ENCODE data around the gene RXFP1.
"Not testable (repeated sequence)": the region's sequence is repeated elsewhere in the genome, so short reads cannot be mapped to it uniquely, and the experiment has no call there.

The RXFP1 gene

GRCh38 chr4:158621729-158622128, 100.0 kb downstream of the RXFP1 start:
- DNase-seq, result no peak

DNA sequence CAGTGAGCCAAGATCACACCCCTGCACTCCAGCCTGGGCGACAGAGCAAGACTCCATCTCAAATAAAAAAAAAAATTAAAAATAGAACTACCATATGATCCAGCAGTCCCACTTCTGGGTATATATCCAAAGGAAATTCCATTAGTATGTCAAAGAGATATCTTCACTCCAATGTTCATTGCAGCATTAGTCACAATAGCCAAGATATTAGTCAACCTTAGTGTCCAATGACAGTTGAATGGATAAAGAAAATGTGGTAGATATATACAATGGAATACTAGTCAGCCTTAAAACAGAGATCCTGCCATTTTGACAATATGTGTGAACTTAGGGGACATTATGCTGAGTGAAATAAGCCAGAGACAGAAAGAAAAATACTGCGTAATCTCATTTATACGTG, 100.6 kb downstream of the RXFP1 start:
- DNase-seq, result no peak

- DNase-seq, result no peak
These were observed 103.3 kb downstream of the RXFP1 start for GRCh38 chr4:158624889-158625478.

- no peak for DNase-seq
These were observed 103.9 kb downstream of the RXFP1 start for GRCh38 chr4:158625544-158625943.

- no peak for DNase-seq
These were observed 109.2 kb downstream of the RXFP1 start for GRCh38 chr4:158630893-158631292.

DNA sequence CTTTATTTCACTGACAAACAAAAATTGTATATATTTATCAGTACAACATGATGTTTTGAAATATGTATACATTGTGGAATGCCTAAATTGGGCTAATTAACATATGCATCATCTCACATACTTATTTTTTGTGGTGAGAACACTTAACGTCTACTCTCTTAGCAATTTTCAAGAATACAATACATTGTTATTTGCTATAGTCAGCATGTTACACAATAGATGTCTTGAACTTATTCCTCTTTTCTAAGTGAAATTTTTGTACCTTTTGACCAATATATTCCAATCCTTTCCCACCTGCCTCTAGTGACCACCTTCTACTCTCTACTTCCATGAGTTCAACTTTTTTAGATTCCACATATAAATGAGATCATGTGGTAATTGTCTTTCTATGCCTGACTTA, 114.9 kb downstream of the RXFP1 start:
- no peak for DNase-seq

DNA sequence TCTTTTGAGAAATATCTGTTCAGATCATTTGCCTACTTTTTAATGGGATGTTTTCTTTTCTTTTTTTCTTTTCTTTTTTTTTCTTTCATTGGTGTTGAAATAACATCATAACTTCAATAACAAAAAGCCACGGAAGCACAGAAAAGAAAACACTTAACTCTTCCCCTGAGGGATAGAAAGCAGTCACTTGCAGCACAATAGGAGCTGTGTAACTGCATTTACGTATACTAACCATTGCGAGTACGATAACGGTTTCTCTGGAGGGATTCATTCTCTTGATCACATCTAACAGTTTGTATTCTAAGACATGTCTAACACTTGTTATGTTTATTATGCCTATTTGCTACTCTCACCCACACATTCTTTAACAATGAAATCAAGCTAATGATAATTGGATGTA, 122.7 kb downstream of the RXFP1 start:
- no peak for DNase-seq

- no peak for DNase-seq
These were observed 123.1 kb downstream of the RXFP1 start for GRCh38 chr4:158644760-158645159.

- DNase-seq, result no peak
These were observed 127.5 kb downstream of the RXFP1 start for GRCh38 chr4:158649111-158649680.

- DNase-seq, result no peak
These were observed 131.2 kb downstream of the RXFP1 start for GRCh38 chr4:158652920-158653319.

- DNase-seq, result no peak
These were observed 134.8 kb downstream of the RXFP1 start for GRCh38 chr4:158656439-158656838.

- no peak for DNase-seq
These were observed 135.6 kb downstream of the RXFP1 start for GRCh38 chr4:158657291-158657690.

DNA sequence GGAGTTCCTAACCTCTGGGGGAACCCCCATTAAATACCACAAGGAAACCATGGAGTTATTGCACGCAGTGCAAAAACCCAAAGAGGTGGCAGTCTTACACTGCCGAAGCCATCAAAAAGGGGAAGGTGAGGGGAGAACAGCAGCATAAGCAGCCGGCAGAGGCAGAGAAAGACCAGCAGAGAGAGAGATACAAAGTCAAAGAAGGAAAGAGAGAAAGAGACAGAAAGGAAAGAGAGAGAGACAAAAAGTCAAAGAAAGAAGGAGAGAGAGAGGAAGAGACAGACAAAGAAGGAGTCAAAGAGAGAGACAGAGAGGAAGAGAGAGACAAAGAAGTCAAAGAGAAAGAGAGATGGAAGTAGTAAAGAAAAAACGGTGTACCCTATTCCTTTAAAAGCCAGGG, 141.6 kb downstream of the RXFP1 start:
- DNase-seq, result not testable (repeated sequence)

DNA sequence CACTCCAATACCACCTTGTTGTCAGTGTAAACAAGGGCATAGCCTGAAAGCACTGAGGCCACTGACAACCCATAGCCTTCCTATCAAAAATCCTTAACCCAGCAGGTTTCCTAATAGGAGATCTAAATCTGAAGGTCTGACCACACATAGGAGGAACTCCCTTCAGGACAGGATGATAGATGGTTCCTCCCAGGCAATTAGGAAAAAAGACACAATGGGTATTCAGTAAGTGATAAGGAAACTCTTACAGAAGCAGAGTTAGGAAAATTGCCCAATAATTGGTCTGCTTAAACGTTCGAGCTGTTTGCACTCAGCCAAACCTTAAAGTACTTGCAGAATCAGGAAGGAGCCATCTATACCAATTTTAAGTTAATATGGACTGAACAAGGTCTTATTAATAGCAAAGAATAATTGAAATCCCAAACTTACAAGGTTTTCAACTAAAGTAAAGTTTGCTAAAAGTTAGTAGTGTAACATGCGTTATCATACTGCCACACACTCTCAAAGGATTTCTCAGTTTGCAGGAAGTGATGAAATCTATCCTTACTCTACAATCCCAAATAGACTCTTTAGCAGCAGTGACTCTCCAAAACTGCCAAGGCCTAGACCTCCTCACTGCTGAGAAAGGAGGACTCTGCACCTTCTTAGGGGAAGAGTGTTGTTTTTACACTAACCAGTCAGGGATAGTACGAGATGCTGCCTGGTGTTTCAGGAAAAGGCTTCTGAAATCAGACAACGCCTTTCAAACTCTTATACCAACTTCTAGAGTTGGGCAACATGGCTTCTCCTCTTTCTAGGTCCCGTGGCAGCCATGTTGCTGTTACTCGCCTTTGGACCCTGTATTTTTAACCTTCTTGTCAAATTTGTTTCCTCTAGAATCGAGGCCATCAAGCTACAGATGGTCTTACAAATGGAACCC, 142.3 kb downstream of the RXFP1 start:
- DNase-seq, result not testable (repeated sequence)

DNA sequence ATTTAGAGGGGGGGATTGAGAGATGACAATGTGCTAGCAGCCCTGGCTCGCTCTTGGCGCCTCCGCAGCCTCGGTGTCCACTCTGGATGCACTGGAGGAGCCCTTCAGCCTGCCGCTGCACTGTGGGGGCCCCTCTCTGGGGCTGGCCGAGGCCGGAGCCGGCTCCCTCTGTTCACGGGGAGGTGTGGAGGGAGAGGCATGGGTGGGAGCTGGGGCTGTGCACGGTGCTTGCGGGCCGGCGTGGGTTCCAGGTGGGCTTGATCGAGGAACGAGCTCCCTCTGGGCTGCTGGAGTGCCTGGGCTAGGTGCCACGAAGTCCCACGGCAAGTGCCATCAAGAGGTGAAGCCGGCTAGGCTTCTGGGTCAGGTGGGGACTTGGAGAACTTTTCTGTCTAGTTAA, 143.1 kb downstream of the RXFP1 start:
- DNase-seq, result no peak

DNA sequence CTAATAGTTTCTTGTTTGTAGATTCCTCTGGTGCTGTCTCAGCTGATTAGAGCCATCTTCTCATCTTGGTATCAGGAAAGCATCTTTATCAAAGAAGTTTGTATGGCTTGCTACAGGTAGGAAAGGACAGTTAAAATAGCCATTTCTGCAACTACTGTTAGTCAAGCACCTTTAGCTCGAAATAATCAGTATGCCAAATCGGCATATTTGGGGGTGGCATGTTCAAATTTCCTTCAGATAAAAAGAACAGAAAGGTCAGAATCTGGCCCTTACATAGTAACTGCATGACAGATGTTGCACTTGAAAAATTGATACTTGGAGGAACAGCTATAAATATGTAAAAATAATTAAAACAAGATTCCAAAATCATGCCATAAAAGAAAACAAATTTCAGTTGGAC, 145.2 kb downstream of the RXFP1 start:
- DNase-seq, result no peak

- peak; percentile 6 for DNase-seq
These were observed 146.0 kb downstream of the RXFP1 start for GRCh38 chr4:158667651-158668198.

DNA sequence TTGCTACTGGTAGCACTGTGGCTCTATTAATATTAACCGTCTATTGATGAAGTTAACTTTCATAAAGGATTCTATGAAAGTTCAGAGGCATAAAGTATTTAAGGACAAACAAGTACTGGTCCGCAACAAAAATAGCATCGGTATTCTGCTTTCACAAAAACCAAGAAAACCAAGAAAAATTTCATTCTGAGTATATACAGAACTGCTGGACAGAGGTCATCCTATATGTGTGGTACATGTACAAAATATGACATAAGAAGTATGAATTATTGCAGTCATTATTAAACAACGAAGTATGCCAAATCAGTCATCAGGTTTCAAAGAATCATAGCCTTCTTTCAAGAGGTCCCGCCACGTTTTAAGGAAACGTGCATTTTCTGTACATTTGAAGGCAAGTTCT, 147.6 kb downstream of the RXFP1 start:
- no peak for DNase-seq

DNA sequence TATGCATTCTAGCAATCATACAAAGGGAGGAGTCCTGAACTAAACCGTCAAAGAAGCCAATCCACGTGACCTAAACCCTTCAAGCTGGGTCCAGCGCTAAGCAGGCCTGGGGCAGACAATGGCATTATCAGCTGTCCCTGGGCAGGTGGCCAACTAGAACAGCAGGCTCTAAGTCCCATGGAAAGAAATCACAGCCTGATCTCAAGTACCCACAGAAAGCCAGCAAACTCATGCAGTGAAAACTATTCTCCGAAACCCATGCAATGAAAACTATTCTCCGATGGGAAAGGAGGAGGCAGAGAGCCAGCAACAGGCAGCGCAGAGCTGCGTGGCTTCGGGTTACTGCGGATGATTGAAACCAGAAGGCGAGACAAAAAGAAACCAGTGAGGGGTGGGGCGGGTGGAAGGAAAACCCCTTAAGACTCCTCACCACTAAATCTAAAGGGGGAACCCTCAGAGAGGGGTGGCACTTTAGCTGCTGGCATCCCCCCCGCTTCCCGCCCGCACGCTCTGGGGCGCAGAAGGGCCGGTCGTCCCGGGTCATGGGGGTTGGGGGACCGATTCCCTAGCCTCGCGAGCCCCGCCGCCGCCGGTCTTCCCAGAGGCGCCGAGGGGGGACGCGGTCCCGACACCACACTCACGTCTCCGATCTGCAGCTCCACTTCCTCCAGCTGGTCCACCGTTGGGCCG, 149.4 kb downstream of the RXFP1 start:
- DNase-seq, result peak; percentile 41

DNA sequence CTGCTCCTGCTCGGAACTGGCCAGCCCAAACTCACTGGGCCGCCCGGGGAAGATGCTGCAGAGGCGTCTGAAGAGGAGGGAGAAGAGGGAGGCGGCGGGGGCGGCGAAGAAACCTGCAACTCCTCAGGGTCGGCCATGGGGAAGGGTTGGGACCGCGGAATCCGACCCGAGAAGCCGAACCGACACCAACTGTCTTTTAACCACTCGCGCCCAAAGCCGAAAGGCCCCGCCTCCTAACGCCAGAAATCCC, 149.9 kb downstream of the RXFP1 start, which contains the start of gene C4orf46:
TSS of gene C4orf46 (minus strand) at position 223 of the 250 bp plus-strand sequence. CDS start at position 137, 86 bp downstream.
- DNase-seq, result no peak

GRCh38 chr4:158671915-158672806, 150.5 kb downstream of the RXFP1 start, which contains the start of gene ETFDH:
Gene ETFDH, plus strand, starts transcription at chr4:158672296. Its CDS starts 161 bp downstream, at chr4:158672457.
- DNase-seq, result peak; percentile 99

DNA sequence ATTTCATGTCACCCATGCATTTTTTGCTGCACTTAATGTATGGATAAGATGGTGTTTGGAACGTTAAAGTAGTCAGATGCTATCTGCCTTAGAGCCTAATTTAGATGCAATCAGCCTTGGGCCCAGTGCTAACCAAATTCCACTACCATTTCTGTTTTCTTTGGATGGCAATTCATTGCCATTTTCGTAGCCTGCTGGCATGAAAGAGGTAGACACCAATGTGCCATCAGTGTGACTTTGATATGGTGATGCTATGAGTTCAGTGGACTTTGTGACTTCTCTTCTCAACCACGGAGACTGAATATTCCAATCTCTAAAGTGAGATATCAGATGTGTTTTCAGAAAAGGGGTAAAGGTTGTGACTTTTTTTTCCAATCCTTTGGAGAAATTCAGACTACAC, 152.0 kb downstream of the RXFP1 start:
- DNase-seq, result no peak
